H1 (cell line): ENCODE data around the gene PLCB4. TPM values are rescaled to one million over a fixed set of nuclear protein-coding genes. Genes with fewer than 3 reads are reported as not detected.

Experiments
- JUND ChIP-seq: IDR thresholded peaks from 2 replicates; pipeline ENCODE4 v1.6.1; 2011; ENCODE audit warnings: mild to moderate bottlenecking, improper control_type of control experiment, low read length
- KDM5A ChIP-seq: fragments of 200-600 bp; IDR thresholded peaks from 2 replicates; pipeline ENCODE4 v1.7.1; 2012; ENCODE audit warnings: mild to moderate bottlenecking, low read length, inconsistent platforms, mixed read lengths
- POLR2AphosphoS5 ChIP-seq: IDR thresholded peaks from 2 replicates; pipeline ENCODE4 v1.6.1; 2011; ENCODE audit warnings: low read depth, low read length
- polyA plus RNA-seq, 7 experiments: library from polyadenylated mRNA; depleted of rRNA in 3 of 7; stranded (reverse) in 5 of 7; unstranded in 2 of 7; fragments of >200 nt in 5 of 7; fragments of 200-250 nt in 2 of 7; gene quantifications; 1 replicate in 5 of 7; 2 replicates in 1 of 7; 4 replicates in 1 of 7; pipeline versions ENCODE4 v1.2.1 to v1.2.3, GENCODE V29; 2011 to 2013; ENCODE audit warnings: missing spikeins in 2 of 7, mixed read lengths in 2 of 7
- total RNA-seq: library from RNA; stranded (reverse); fragmentation: NEBNext Ultra II Directional; extraction: Animal tissue kit (Norgen Biotek cat#: 25700); gene quantifications from 2 replicates; pipeline ENCODE4 v1.2.1, GENCODE V29; 2021

The PLCB4 gene
- total and polyA plus RNA-seq, 2 of the 8 experiments (the other 6 are each of a cell fraction or from before 2014, with no cell fraction given): 3.2 to 14.1 TPM

DNA sequence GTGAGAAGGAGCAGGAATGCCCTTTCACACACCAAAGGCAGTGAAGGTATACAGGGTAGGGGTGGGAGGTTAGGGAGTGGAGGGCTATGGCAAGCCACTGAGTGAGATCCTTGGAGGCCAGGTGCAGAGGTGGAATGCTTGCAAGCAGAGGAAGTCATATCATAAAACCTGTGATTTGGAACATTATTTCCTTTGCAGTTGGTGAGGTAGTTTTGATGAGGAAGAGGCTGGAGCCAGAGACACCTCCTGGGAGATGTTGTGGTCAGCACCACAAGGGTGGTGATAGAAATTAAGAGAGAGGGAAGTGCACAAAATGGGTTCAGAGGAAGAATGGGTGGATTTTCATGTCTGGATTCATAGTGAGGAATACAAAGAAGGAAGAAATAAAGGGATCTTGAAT lies 73.0 kb downstream of the PLCB4 start (continued):
- TF ChIP-seq POLR2AphosphoS5 (no peak), KDM5A (no peak), JUND (no peak)
- TF ChIP-seq, all 59 proteins: peak for 0
